ENCODE measurements around the gene TRAK1. TPM values are rescaled to one million over a fixed set of nuclear protein-coding genes. Genes with fewer than 3 reads are reported as not detected.
A peak's percentile ranks its signal among the peaks of the same experiment; 100 is the strongest.

TRAK1 gene
- total RNA-seq, 1 donor from 2014 or later, result 13.5 TPM

DNA sequence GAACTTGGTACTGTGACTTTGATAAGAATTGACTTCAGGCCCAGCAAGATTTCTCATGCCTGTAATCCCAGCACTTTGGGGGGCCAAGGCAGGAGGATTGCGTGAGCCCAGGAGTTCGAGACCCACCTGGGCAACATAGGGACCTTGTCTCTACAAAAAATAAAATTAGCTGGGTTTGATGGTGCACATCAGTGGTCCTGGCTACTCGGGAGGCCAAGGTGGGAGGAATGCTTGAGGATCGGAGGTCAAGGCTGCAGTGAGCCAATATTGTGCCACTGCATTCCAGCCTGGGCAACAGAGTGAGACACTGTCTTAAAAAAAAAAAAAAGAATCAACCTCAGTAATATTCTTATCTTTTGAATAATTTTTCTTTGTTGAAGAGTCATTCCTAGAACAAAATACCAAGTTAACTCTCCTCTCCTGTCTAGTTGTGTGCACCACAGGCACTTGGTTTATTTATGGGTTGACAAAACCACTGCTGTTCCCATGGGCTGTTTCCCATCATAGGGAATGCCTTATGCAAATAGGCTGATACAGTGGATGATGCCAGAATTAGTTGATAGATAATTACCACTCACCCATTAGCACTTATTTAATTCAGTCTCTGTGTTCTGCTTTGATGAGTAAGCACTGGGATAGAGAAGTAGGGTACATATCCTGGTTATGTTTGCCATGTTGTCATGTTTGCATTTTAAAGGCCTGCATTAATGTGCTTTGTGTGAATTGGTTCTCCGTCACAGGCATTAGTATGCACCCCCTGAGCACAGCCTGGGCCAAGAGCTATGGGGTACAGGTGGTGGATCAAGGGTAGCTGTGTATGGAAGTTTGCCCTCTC is 32.9 kb downstream of the TRAK1 start:
- DNase-seq (ENCODE audit: low spot score), result no peak

DNA sequence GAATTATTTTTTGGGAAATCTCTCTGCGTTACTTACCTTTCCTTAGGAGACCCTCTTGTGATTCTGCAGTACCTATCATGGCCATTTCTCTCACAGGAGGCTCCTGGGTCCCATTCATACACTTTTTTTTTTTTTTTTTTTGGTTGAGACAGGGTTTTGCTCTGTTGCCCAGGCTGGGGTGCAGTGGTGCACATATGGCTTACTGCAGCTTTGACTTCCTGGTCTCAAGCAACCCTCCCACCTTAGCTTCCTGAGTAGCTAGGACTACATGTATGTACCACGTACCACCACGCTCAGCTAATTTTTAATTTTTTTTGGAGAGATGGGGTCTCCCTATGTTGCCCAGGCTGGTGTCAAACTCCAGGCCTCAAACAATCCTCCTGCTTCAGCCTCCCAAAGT is 36.1 kb downstream of the TRAK1 start:
- no peak for DNase-seq (ENCODE audit: low spot score)

DNA sequence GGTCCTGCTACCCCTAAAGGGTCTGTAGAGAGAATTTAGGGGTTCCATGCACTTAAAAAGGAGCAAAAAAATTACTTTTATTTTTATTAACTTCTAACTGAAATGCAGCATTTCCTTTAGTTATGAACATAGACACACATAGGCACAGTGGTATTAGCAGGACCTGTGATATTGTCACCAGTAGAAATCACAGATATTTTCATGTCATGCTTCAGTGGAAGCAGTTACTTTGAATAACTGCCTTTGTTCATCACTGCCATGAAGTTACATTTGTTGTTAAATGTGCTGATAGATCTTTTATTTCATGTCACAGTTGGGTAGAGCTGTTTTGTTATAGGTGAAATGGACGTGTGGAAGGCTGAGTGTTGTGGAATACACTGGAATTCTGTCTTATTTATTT is 37.4 kb downstream of the TRAK1 start:
- DNase-seq (ENCODE audit: low spot score), result no peak

DNA sequence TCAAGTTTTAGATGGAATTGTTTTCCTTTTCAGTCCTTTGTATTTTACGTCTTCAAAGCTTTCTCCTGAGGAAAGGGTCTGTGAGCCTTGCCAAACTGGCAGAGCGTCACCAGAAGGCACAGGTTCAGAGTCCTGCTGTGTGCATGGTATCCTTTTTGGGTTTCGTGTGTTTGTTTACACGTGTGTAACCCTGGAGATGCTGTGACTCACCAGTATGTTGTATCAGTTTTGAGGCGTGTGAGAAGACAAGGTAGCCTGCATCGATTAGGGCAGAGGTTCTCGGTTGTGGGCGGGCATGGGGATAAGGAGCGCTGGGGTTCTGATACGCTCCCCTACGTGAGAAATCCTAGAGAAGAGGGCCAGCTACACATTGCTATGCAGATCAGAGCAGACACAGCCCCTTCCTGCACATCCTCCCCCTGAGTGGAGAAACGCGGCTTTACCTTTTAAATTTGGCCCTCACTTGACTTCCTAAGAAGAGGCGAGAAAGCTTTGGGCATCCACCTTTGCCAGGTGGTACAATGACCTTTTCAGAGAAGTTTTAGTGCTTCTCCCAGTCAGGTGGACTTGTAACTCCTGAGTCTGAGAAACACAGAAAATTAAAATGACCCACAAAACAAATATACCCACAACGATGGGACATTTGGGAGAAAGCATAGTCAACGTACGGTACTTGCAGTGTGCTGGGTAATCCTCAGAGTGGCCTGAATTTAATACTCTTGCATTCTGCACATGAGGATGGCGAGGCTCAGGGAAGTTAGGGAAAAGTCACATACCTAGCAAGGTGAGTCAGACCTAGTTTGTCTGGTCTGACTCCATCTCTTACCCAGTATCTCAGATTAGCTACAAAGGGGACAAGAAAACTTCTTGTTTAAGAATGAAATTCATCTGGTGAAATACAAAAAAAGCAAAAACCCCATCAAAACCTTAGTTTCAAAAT is 38.1 kb downstream of the TRAK1 start:
- DNase-seq (ENCODE audit: low spot score), result peak; percentile 27

DNA sequence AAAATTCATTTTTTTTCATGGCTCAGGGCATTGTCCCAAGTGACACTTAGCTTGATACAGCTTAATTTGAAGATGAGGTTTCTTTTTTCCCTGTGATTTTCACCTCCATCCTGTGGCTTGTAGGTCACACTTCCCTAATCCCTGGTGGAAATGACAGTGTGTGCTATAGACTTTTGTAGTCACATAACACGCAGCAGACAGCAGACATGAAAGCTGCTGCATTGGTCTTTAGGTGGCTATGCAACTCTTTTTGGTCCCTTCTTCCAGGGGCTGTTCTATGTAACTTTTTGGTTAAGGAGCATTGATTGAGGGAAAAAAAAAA is 38.8 kb downstream of the TRAK1 start:
- no peak for DNase-seq (ENCODE audit: low spot score)

DNA sequence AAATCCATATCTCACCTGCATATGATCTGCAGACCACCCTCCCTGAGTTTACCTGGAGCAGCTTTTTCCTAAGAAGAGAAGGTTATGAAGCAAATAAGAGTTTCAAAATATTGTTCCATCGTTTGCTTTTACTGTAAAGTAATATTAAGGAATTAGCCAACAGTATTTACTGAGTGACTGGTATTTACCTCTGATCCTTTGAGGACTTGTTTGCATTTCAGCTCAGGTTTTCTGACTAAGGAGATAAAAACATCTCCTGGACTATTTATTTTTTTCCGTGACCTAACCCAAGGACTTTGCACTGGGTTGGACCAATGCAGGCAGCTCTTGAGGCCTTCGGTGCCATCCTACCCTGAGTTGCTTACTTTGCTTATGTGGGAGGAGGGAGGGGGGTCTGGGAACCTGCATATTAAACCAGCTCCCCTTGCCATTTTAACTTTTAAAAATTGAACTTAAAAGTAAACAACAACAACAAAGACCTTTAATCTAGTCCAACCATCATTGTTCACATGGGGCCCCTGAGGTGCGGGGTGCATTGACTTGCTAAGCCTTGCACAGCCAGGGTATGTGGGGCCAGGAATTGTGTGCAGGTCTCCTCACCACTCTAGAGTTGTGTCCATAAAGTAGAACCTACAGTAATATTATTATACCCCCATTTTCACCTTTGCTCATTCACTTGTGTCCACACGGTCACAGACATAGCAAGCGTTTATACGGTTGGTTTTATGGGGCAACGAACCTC is 39.3 kb downstream of the TRAK1 start:
- no peak for DNase-seq (ENCODE audit: low spot score)

DNA sequence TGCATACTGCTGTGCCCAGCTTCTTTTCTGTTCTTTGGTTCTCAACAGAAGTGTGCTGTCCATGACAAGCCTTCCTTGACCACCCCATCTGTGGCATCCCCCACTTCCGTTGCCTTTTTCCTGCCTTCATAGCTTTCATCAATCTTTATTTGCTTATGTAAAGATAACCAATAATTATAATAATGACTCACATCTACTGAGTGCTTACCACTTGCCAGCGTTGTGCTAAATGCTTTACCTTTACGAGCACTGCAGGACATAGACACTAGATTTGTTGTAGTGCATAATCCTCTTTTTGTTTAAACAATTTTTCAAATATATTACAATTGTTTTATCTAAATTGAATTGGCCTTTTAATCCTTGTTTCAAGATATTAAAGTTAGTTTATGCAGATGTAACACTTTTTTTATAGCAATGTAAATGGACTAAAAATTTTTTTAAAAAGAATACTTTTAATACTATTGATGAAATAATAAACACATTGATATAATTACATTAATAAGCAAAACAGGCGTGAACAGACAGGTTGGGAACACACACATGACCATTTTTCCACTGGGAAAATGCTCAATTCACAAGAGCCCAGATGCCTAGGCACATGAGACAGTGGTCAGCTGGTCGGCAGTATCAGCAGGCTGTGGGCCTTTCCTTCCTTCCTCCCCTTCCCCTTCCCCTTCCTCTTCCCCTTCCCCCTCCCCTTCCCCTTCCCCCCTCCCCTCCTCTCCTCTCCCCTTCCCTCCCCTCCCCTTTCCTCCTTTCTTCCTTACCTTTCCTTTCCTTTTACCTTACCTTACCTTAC is 42.5 kb downstream of the TRAK1 start:
- DNase-seq (ENCODE audit: low spot score), result no peak

DNA sequence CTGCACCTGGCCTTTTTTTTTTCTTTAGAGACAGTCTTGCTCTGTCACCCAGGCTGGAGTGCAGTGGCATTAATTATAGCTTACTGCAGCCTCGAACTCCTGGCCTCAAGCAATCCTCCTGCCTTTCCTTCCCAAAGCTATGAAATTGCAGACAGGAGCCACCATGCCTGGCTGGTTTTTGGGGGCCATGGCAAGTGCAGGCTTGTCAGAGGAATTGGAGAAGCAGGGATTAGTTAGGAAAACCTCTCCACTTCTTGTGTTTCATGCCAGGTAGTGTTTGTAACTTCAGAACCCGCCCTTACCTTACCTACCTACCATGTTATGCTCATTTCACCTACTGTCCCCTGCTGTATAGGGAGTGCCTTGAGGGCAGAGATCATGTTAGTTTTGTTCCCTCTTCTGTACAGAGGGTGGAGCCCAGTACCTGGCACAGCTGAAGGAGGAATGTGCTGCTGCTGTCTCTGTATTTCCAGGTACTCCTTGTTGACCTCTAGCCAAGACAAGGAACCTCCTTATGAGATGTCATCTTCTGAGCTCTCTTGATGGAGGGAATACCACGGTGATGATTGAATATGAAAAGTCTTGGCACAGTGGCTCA is 43.8 kb downstream of the TRAK1 start:
- no peak for DNase-seq (ENCODE audit: low spot score)

DNA sequence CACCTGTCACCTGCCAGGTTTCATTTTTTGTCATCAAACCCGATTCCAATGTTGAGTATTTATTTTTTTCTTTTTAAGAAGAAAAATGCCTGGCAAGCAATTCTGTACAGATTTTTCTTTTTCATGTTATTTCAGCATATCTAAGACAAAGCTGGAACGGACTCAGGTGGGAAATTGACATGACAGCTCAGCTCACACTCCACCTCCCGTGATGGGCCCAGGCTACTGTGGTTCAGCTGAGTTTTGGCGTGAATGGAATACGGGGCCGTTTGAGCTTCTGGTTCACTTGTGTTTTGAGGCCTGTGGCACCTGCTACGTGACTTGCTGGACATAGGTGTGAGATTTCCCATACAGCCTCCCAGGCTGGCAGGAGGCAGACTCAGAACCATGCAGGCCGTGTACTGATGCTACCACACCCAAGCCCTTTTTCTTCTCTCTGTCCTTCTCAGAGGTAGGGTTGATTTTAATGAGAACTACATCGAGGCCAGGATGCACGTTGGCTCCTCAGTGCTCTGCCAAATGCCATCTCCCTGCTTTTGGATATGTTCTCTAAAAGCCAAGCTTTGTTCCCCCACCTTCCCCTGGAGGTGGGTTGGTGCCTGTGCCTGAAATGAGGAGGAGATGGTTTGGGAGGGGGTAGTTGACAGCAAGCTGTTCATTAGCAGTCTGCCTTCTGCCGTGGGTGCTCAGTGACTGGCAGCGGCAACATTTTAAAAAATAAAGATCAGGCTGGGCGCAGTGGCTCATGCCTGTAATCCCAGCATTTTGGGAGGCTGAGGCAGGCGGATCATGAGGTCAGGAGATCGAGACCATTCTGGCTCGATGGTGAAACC is 48.7 kb downstream of the TRAK1 start:
- DNase-seq (ENCODE audit: low spot score), result no peak

DNA sequence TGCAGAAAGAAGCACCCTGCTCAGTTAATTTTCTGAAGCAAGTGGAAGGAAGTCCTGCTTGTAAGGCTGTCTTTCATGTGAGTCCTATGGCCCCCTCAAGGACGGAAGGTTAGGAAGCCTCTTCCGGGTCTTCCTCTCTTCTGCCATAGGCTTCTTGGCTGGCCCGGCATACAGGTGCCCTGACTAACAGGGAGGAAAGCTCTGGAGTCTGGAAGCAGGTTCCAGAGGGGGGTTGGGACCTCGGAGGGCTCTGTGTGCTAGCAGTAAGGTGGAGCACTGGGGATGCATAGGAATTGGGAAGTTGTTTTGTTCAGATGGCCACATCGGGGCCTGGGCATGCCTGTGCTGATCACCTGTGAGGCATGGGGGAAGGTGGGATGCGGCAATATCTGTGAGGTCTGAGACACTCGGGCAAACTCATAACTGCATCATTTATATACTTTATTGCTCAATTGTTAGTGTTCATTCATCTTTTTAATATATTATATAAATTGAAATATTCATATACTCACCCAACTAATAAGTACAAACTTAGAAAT is 49.6 kb downstream of the TRAK1 start:
- no peak for DNase-seq (ENCODE audit: low spot score)

DNA sequence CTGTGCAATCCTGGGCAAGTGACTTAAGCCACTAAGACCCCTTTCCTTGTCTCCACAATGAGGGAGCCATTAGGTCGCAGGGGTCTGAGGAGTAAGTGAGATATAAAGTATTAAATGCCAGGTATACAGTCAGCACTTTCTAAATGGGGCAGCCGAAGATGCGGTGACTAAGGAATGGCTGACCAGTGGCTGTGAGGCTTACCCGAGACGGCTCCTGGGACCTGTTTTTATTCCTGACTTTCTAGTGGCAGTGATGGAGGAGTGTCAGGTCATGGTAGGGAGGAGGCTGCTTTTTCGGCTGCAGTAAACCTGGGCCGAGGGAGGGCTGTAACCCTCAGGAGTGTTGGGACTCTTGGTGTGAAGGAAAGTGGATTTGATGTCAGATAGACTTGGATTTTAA is 52.3 kb downstream of the TRAK1 start:
- no peak for DNase-seq (ENCODE audit: low spot score)

DNA sequence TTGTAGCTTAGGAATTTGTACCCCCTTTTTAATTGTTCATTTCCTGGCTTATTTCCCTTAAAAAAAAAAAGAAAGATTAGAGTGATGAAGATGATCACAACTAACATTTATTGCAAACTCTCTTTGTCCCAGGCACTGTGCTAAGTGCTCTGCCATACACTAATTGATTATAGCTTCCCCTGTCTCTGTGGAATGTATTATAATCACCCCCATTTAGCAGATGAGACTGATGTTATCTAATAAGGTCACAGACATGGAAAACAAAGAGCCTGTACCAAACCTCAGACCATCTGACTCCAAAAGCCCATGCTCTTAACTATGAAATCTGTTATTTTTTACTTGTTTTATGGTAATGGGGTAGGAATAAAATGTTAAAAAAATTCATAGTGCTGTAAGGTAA is 53.1 kb downstream of the TRAK1 start:
- DNase-seq (ENCODE audit: low spot score), result no peak

DNA sequence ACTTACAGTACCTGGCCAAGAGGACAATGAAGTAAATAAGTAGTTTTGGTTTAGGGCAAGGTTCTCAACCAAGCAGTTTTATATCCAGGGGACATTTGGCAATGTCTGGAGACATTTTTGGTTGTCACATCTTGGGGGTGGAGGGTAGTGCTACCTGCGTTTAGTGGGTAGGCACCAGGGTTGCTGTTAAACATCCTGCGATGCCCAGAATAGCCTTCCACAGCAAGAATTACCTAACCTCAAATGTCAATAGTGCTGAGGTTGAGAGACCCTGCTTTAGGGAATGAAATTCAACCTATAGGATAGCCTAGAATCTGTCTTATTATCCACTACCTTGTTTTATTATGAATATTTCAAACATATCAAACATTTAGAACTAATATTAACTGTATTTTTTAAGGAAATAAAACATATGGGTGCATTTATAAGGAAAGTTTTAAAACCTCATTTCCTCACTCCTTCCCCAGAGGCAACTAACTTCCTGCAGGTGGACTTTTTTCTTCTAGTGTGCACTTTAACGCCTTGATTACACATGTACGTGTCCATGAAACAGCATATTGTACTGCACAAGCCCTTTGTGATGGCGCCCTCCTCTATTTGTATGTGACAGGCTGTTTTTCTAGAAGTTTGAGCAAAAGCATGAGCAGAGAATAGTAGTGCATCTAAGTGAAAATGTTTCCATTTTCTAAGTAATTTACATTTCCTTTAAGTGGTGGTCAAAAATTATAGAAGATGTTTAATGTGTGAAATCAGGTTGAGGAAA is 57.1 kb downstream of the TRAK1 start:
- DNase-seq (ENCODE audit: low spot score), result no peak

DNA sequence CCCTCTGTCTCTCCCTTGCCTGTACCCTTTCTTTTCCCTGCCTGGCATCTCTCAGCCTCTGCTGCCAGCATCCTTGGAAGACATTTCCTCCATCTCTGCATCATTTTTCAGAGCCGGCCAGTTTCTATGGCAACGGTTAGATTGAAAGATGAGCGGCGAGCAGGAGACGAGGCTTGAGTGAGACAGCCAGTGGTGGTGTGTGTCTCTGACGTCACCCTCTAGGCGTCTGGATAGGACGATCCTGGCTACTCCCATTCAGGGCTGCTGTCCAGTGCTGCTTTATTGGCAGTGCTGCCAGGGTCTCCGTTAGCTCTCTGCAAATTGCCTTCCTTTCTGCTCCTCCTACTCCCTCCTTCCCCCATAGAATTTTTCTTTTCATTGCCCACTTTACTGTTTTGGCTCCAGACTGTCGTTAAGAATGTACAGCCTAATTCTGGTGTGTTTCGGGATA is 57.9 kb downstream of the TRAK1 start:
- peak; percentile 89 for DNase-seq (ENCODE audit: low spot score)

DNA sequence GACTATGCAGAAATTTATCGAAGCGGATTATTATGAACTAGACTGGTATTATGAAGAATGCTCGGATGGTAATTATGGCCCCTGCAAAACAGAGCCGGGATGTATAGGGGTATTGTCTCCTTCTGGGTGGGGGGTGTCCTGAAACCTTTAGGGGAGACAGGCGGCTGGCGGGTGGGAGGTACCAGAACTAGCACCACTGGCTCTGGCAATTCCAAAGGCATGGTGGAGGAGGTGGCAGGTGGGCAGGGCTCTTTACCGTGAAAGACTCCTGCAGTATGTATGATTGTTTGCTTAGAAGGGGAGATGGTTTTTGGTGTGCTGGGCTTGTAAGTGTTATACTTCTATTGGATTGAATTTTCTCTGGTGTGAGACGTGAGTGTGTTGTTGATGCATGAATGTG is 58.4 kb downstream of the TRAK1 start:
- no peak for DNase-seq (ENCODE audit: low spot score)

DNA sequence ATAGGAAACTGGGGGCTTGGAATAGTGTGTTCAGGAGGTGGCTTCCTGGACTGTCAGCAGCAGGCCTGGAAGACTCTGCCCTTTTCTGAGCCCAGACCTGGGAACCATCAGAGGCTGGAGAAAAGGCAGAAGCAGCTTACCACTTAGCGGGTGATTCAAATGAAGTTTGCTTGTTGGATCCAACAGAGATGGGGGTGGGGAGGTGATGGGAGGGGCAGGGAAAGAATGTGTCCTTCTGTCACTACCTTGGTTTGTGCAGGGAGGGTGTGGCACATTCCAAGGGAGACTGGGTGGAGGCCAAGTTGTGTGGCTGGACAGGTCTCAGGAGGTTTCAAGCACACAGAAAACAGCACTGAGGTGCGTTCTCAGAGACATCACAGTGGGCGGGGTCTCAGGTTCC is 58.8 kb downstream of the TRAK1 start:
- DNase-seq (ENCODE audit: low spot score), result no peak

DNA sequence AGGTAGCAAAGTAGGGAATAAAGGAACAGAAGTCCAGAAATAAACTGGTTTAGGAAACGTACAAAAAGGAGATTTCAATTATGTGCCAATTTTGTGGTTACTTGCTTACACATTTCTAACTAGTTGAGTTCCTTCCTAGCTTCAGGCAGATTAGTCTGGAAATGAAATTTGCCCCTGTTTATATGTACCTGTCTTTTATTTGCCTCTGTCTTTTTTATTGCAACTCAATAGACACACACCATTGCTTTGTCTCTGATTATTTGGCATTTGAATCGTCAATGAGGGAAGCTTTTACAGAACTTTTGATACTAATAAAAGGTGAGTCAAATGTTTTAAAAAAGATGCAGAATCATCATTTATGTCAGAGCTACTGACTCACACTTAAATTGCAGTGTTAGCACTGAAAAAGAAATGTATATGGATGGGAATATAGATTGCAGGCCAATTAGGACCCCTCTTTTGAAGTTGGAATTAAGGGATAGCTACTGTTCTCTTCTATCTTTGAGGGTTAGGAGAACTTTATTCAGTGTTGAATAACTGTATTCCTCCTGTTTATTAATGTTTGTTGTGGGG is 60.5 kb downstream of the TRAK1 start:
- DNase-seq (ENCODE audit: low spot score), result no peak

DNA sequence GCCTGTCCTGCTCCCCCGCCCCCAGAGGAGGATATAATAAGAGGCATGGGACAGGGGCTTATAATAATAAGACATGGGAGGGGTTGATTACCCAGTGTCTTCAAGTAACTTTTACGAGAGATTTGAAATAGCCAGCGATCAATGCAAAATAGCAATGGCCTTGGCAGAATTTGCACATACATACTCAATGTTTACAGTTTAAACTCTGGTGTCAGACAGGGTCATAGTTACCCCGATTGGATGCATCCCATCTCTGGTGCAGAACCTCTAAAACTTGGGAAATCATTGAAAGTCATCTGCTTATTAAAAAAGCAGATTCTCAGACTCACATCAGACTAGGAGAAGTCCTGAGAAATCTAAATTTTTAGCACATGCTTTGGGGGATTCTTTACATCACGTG is 61.0 kb downstream of the TRAK1 start:
- DNase-seq (ENCODE audit: low spot score), result no peak

DNA sequence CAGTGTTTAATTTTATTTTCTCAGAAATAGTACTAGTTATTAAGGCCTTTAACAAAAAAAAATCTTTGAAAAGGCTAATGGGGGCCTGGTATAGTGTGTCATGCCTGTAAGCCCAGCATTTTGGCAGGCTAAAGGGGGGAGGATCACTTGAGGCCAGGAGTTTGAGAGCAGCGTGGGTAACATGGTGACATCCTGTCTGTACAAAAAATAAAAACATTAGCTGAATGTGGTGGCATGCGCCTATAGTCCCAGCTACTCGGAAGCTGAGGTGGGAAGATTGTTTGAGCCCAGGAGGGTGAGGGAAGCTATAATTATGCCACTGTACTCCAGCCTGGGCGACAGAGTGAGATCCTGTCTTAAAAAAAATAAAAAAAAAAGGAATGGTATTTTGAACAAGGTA is 61.9 kb downstream of the TRAK1 start:
- no peak for DNase-seq (ENCODE audit: low spot score)

All from umbilical cord (tissue), 2 donors.